Stomach (tissue), 4 donors: ENCODE results near the gene HSF2.

ENCODE experiments used
- CTCF ChIP-seq, 7 experiments: fragments of 450-650 bp in 4 of 7; fragments of 200-600 bp in 3 of 7; sonication (generic) in 3 of 7; IDR thresholded peaks; one replicate each; pipeline ENCODE4 v1.5.1; 2016 to 2019; ENCODE audit warnings: antibody characterized with exemption in 7 of 7, control low read depth in 2 of 7, mild to moderate bottlenecking in 1 of 7
- EP300 ChIP-seq: sonication (generic); formaldehyde crosslinking; IDR thresholded peaks from one replicate; pipeline ENCODE4 v1.6.1; 2017; ENCODE audit warnings: antibody characterized with exemption
- POLR2AphosphoS5 ChIP-seq, 3 donors: sonication (generic); formaldehyde crosslinking; IDR thresholded peaks; one replicate each; pipeline ENCODE4 v1.6.1; 2016; ENCODE audit warnings: antibody characterized with exemption in 3 of 3

GRCh38 chr6:122459240-122459639 lies 59.8 kb downstream of the HSF2 start:
- TF ChIP-seq CTCF (IDR thresholded peaks at IDR 0.05) (no peak), EP300 (no peak), POLR2AphosphoS5 (IDR thresholded peaks at IDR 0.05) (no peak)
